Adipocyte (in vitro differentiated cells): ENCODE results near the gene FBXO10.

Source experiments
- DNase-seq: peaks from one replicate; pipeline ENCODE4 v3.0.0-alpha.2; 2015; ENCODE audit warnings: low read depth
- H3K27me3 ChIP-seq: replicated peaks from 2 replicates; pipeline ENCODE4 v1.7.0; 2013; ENCODE audit warnings: mild to moderate bottlenecking, low read length, moderate library complexity; ENCODE audit not compliant: control insufficient read depth, insufficient read depth
- H3K36me3 ChIP-seq: 2 replicates; pipeline ENCODE4 v1.7.0; 2013; ENCODE audit warnings: low read length, mild to moderate bottlenecking, moderate library complexity; ENCODE audit not compliant: control insufficient read depth, insufficient read depth, severe bottlenecking
- H3K4me1 ChIP-seq: 2 replicates; pipeline ENCODE4 v1.7.0; 2013; ENCODE audit warnings: mild to moderate bottlenecking, low read length, moderate library complexity; ENCODE audit not compliant: control insufficient read depth, insufficient read depth
- H3K4me3 ChIP-seq: 2 replicates; pipeline ENCODE4 v1.7.0; 2013; ENCODE audit warnings: mild to moderate bottlenecking, low read length, moderate library complexity
- H3K9ac ChIP-seq: 2 replicates; pipeline ENCODE4 v1.7.0; 2013; ENCODE audit warnings: mild to moderate bottlenecking, low read length, moderate library complexity
- H3K9me3 ChIP-seq: 2 replicates; pipeline ENCODE4 v1.7.0; 2013; ENCODE audit warnings: mild to moderate bottlenecking, low read length, moderate library complexity; ENCODE audit not compliant: control insufficient read depth

The FBXO10 gene

GRCh38 chr9:37542895-37543294 is 33.3 kb downstream of the FBXO10 start:
- DNase-seq = no peak
- Histone ChIP-seq H3K9me3 (no peaks in the 10 kb centered on the region), H3K36me3 (peaks cover 22% of the 10 kb centered on the region), H3K4me1 (no peaks in the 10 kb centered on the region), H3K9ac (no peak overlapping the region), H3K4me3 (no peak overlapping the region), H3K27me3 (no peaks in the 10 kb centered on the region)

GRCh38 chr9:37542488-37542887 is 33.7 kb downstream of the FBXO10 start:
- DNase-seq = no peak
- Histone ChIP-seq H3K9ac (no peak overlapping the region), H3K4me3 (no peak overlapping the region), H3K4me1 (no peaks in the 10 kb centered on the region), H3K9me3 (no peaks in the 10 kb centered on the region), H3K27me3 (no peaks in the 10 kb centered on the region), H3K36me3 (peaks cover 26% of the 10 kb centered on the region)

- no peaks in the 10 kb centered on the region for H3K27me3 ChIP-seq
- H3K4me1 ChIP-seq = no peaks in the 10 kb centered on the region
- H3K36me3 ChIP-seq = peaks cover 36% of the 10 kb centered on the region
- DNase-seq = no peak
- H3K9ac ChIP-seq = no peak overlapping the region
- H3K4me3 ChIP-seq = no peak overlapping the region
- no peaks in the 10 kb centered on the region for H3K9me3 ChIP-seq
Measured at GRCh38 chr9:37541465-37541864, 34.7 kb downstream of the FBXO10 start.

GRCh38 chr9:37540634-37541033 is 35.5 kb downstream of the FBXO10 start:
- DNase-seq = no peak
- Histone ChIP-seq H3K9ac (no peak overlapping the region), H3K9me3 (no peaks in the 10 kb centered on the region), H3K4me1 (no peaks in the 10 kb centered on the region), H3K36me3 (peaks cover 44% of the 10 kb centered on the region), H3K4me3 (no peak overlapping the region), H3K27me3 (no peaks in the 10 kb centered on the region)

- Histone ChIP-seq H3K36me3 (peaks cover 46% of the 10 kb centered on the region), H3K4me3 (no peak overlapping the region), H3K9ac (no peak overlapping the region), H3K4me1 (no peaks in the 10 kb centered on the region), H3K9me3 (no peaks in the 10 kb centered on the region), H3K27me3 (no peaks in the 10 kb centered on the region)
- no peak for DNase-seq
Measured at GRCh38 chr9:37539634-37540033, 36.5 kb downstream of the FBXO10 start.

- Histone ChIP-seq H3K9ac (no peak overlapping the region), H3K27me3 (no peaks in the 10 kb centered on the region), H3K4me3 (no peak overlapping the region), H3K9me3 (no peaks in the 10 kb centered on the region), H3K4me1 (no peaks in the 10 kb centered on the region), H3K36me3 (peaks cover 46% of the 10 kb centered on the region)
- DNase-seq = no peak
Measured at GRCh38 chr9:37538099-37538498, 38.1 kb downstream of the FBXO10 start.

- Histone ChIP-seq H3K36me3 (peaks cover 48% of the 10 kb centered on the region), H3K4me3 (no peak overlapping the region)
- DNase-seq = no peak
Measured at GRCh38 chr9:37534901-37535300, 41.3 kb downstream of the FBXO10 start.

GRCh38 chr9:37534412-37534811 is 41.8 kb downstream of the FBXO10 start:
- Histone ChIP-seq H3K4me3 (no peak overlapping the region), H3K36me3 (peaks cover 48% of the 10 kb centered on the region)

More at GRCh38 chr9:37534901-37535300, 41.3 kb downstream of the FBXO10 start:
- no peaks in the 10 kb centered on the region for H3K9me3 ChIP-seq
- no peak overlapping the region for H3K9ac ChIP-seq
- H3K4me1 ChIP-seq = no peaks in the 10 kb centered on the region
- no peaks in the 10 kb centered on the region for H3K27me3 ChIP-seq

GRCh38 chr9:37531699-37532098 is 44.5 kb downstream of the FBXO10 start:
- no peak for DNase-seq

More at GRCh38 chr9:37534412-37534811, 41.8 kb downstream of the FBXO10 start:
- H3K27me3 ChIP-seq = no peaks in the 10 kb centered on the region
- H3K9ac ChIP-seq = no peak overlapping the region
- H3K9me3 ChIP-seq = no peaks in the 10 kb centered on the region
- H3K4me1 ChIP-seq = no peaks in the 10 kb centered on the region
- no peak for DNase-seq

GRCh38 chr9:37528652-37529471 is 47.3 kb downstream of the FBXO10 start:
- no peaks in the 10 kb centered on the region for H3K9me3 ChIP-seq
- no peak for DNase-seq

More at GRCh38 chr9:37531699-37532098, 44.5 kb downstream of the FBXO10 start:
- H3K4me3 ChIP-seq = no peak overlapping the region
- peaks cover 50% of the 10 kb centered on the region for H3K36me3 ChIP-seq
- no peaks in the 10 kb centered on the region for H3K9me3 ChIP-seq
- no peaks in the 10 kb centered on the region for H3K27me3 ChIP-seq
- no peaks in the 10 kb centered on the region for H3K4me1 ChIP-seq
- H3K9ac ChIP-seq = no peak overlapping the region

GRCh38 chr9:37523916-37524315 is 52.3 kb downstream of the FBXO10 start:
- no peak overlapping the region for H3K9ac ChIP-seq
- peaks cover 66% of the 10 kb centered on the region for H3K36me3 ChIP-seq
- no peak for DNase-seq
- no peaks in the 10 kb centered on the region for H3K9me3 ChIP-seq
- no peaks in the 10 kb centered on the region for H3K4me1 ChIP-seq
- H3K4me3 ChIP-seq = no peak overlapping the region
- H3K27me3 ChIP-seq = no peaks in the 10 kb centered on the region

More at GRCh38 chr9:37528652-37529471, 47.3 kb downstream of the FBXO10 start:
- Histone ChIP-seq H3K4me1 (no peaks in the 10 kb centered on the region), H3K27me3 (no peaks in the 10 kb centered on the region), H3K4me3 (no peak overlapping the region), H3K36me3 (peaks cover 58% of the 10 kb centered on the region), H3K9ac (no peak overlapping the region)
